Measurements from ENCODE around the gene CYP4Z1. TPM values are rescaled to one million over a fixed set of nuclear protein-coding genes. Genes with fewer than 3 reads are reported as not detected.
"Not testable (repeated sequence)": the region's sequence is repeated elsewhere in the genome, so short reads cannot be mapped to it uniquely, and the experiment has no call there.

Gene CYP4Z1
- total RNA-seq, 1 experiment from 2014 or later: not detected

DNA sequence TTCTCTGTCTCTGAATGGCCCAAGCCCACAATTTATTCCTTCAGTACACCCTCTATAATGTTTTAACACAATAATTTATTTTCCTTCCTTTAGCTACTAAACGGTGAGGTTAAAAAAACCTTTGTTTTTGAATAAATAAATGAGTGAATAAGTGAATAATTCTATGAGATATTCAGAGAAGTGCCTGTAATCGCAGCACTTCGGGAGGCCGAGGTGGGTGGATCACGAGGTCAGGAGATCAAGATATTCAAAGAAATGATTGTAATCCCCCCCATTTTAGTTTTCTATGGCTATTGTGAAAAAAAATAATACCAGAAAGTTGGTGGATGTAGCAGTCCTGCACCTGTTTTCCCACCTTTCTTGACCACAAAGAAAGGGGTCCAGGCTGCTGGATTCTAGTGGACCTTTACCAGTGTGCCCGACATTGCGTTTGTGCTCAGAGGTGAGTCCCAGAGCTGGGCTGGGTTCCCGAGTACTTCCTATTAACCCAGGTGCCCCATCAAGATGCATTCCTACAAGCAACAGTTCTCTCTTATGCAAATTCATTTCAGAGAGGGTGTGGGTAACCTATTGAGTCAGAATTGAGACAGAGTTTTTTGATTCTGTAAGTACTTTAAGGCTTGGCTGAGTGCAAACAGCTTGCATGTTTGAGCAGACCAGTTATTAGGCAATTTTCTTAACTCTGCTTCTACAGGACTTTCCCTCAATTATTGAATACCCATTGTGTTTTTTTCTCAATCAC lies 62.6 kb downstream of the CYP4Z1 start:
- H2BK20ac ChIP-seq (ENCODE audit: low read depth, low read length, poor library complexity, severe bottlenecking); H3K9me3 Mint-ChIP-seq; H2AFZ ChIP-seq (ENCODE audit: low read length); H3K4me3 Mint-ChIP-seq; H3K23me2 ChIP-seq (ENCODE audit: insufficient read length, low read depth, low read length, poor library complexity, severe bottlenecking); H2BK5ac ChIP-seq (ENCODE audit: insufficient read length, low read length); H4K91ac ChIP-seq (ENCODE audit: insufficient read length, low read depth, low read length); H3K56ac ChIP-seq (ENCODE audit: insufficient read length, low read depth, low read length); H2AK5ac ChIP-seq (ENCODE audit: insufficient read length, low read length); H4K8ac ChIP-seq (replicated peaks; ENCODE audit: insufficient read length, low read depth, low read length); H4K5ac ChIP-seq (ENCODE audit: insufficient read length, low read depth, low read length); H3K36me3 Mint-ChIP-seq (ENCODE audit: insufficient read depth in 1 of 3, low read depth in 3 of 3); H3K27ac ChIP-seq (ENCODE audit: insufficient read length, low read depth, low read length); H4K20me1 ChIP-seq (ENCODE audit: control insufficient read depth, insufficient read depth, insufficient read length); H3K79me1 ChIP-seq (ENCODE audit: insufficient read depth, low read depth, low read length, poor library complexity, severe bottlenecking); H2BK15ac ChIP-seq (ENCODE audit: low read depth, low read length); H2BK120ac ChIP-seq (ENCODE audit: low read depth, low read length, poor library complexity, severe bottlenecking); H3K9me3 ChIP-seq (ENCODE audit: control insufficient read depth, low read depth, low read length); H3K4me1 ChIP-seq (ENCODE audit: insufficient read depth, low read length); H3K14ac ChIP-seq (ENCODE audit: insufficient read depth, low read length); H3K4ac ChIP-seq (ENCODE audit: low read depth, low read length); H3K4me2 ChIP-seq (ENCODE audit: insufficient read depth, insufficient read length, low read length); H3K79me2 ChIP-seq (ENCODE audit: insufficient read depth, low read length); H3K27me3 Mint-ChIP-seq (ENCODE audit: low read depth); H3K23ac ChIP-seq (ENCODE audit: insufficient read length, low read depth, low read length); H3K18ac ChIP-seq (ENCODE audit: insufficient read length, low read depth, low read length); H3K27me3 ChIP-seq (ENCODE audit: insufficient read depth, low read length); H3K9ac ChIP-seq (ENCODE audit: extremely low read depth, insufficient read length, low read length); H3T11ph ChIP-seq (ENCODE audit: low read length); H2BK12ac ChIP-seq (ENCODE audit: insufficient read length, low read depth, low read length): not testable (repeated sequence)
- peaks cover 29 to 32% of the 10 kb centered on the region in 2 experiments for H3K4me1 Mint-ChIP-seq
- no CpG with 5 or more reads among the region's 8 CpGs for WGBS (ENCODE audit: extremely low coverage, insufficient read length, low lambda C conversion rate)
- peak overlapping the region in 2 of 3 experiments; percentile 36 to 81; a peak in 2 of 7 replicates for H3K27ac Mint-ChIP-seq
- peak; percentile 53 for DNase-seq

DNA sequence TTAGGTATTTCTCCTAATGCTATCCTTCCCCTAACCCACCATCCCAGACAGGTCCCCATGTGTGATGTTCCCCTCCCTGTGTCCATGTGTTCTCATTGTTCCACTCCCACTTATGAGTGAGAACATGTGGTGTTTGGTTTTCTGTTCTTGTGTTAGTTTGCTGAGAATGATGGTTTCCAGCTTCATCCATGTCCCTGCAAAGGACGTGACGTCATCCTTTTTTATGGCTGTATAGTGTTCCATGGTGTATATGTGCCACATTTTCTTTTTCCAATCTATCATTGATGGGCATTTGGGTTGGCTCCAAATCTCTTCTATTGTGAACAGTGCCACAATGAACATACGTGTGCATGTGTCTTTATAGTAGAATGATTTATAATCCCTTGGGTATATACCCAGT lies 65.6 kb downstream of the CYP4Z1 start:
- H3K23me2 ChIP-seq (ENCODE audit: insufficient read length, low read depth, low read length, poor library complexity, severe bottlenecking); H3K4me3 Mint-ChIP-seq; H3K79me2 ChIP-seq (ENCODE audit: insufficient read depth, low read length); H3K9ac ChIP-seq (ENCODE audit: extremely low read depth, insufficient read length, low read length); H2BK12ac ChIP-seq (ENCODE audit: insufficient read length, low read depth, low read length); H4K20me1 ChIP-seq (ENCODE audit: control insufficient read depth, insufficient read depth, insufficient read length); H3K56ac ChIP-seq (ENCODE audit: insufficient read length, low read depth, low read length); DNase-seq; H3K36me3 Mint-ChIP-seq (ENCODE audit: insufficient read depth in 1 of 3, low read depth in 3 of 3); H2BK5ac ChIP-seq (ENCODE audit: insufficient read length, low read length); H2BK20ac ChIP-seq (ENCODE audit: low read depth, low read length, poor library complexity, severe bottlenecking); H2AFZ ChIP-seq (ENCODE audit: low read length); H3K9me3 ChIP-seq (ENCODE audit: control insufficient read depth, low read depth, low read length); H3K9me3 Mint-ChIP-seq; H3K27ac Mint-ChIP-seq; H4K5ac ChIP-seq (ENCODE audit: insufficient read length, low read depth, low read length); H3K79me1 ChIP-seq (ENCODE audit: insufficient read depth, low read depth, low read length, poor library complexity, severe bottlenecking); H3T11ph ChIP-seq (ENCODE audit: low read length); H4K8ac ChIP-seq (replicated peaks; ENCODE audit: insufficient read length, low read depth, low read length); H3K27me3 Mint-ChIP-seq (ENCODE audit: low read depth); H3K27ac ChIP-seq (ENCODE audit: insufficient read length, low read depth, low read length); H2BK15ac ChIP-seq (ENCODE audit: low read depth, low read length); H2BK120ac ChIP-seq (ENCODE audit: low read depth, low read length, poor library complexity, severe bottlenecking); H2AK5ac ChIP-seq (ENCODE audit: insufficient read length, low read length); H3K27me3 ChIP-seq (ENCODE audit: insufficient read depth, low read length); H3K4me2 ChIP-seq (ENCODE audit: insufficient read depth, insufficient read length, low read length); H3K18ac ChIP-seq (ENCODE audit: insufficient read length, low read depth, low read length); H3K14ac ChIP-seq (ENCODE audit: insufficient read depth, low read length); H3K23ac ChIP-seq (ENCODE audit: insufficient read length, low read depth, low read length); H3K4ac ChIP-seq (ENCODE audit: low read depth, low read length); H3K4me1 ChIP-seq (ENCODE audit: insufficient read depth, low read length); H4K91ac ChIP-seq (ENCODE audit: insufficient read length, low read depth, low read length): not testable (repeated sequence)
- H3K4me1 Mint-ChIP-seq: peaks cover 27 to 29% of the 10 kb centered on the region in 2 experiments
- no CpG with 5 or more reads among the region's 3 CpGs for WGBS (ENCODE audit: extremely low coverage, insufficient read length, low lambda C conversion rate)

All from H9 (cell line).